ENCODE measurements around the gene XPR1. TPM values are rescaled to one million over a fixed set of nuclear protein-coding genes. Genes with fewer than 3 reads are reported as not detected.

Gene XPR1
- total RNA-seq, 1 donor from 2014 or later = 71.8 TPM

DNA sequence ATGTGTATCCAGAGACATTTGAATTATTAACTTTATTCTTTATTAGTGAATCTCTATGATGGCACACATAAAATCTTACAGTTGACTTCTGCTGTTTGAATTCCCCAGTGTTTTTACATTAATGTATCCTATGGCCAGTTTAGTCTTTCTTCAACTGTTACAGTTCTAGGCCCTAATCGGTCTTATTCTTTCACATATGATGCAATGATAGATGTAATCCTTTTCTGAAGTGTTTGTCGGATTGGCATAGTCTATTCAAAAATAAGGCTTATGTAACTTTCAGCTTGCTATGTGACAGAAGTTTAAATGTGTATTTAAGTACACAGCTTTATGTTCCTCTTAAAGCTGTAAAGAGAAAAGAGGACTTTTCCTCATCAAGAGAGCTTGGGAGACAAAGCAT is 254.5 kb downstream of the XPR1 start:
- TF ChIP-seq, protein P1, sequence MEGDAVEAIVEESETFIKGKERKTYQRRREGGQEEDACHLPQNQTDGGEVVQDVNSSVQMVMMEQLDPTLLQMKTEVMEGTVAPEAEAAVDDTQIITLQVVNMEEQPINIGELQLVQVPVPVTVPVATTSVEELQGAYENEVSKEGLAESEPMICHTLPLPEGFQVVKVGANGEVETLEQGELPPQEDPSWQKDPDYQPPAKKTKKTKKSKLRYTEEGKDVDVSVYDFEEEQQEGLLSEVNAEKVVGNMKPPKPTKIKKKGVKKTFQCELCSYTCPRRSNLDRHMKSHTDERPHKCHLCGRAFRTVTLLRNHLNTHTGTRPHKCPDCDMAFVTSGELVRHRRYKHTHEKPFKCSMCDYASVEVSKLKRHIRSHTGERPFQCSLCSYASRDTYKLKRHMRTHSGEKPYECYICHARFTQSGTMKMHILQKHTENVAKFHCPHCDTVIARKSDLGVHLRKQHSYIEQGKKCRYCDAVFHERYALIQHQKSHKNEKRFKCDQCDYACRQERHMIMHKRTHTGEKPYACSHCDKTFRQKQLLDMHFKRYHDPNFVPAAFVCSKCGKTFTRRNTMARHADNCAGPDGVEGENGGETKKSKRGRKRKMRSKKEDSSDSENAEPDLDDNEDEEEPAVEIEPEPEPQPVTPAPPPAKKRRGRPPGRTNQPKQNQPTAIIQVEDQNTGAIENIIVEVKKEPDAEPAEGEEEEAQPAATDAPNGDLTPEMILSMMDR (IDR thresholded peaks at IDR 0.05; ENCODE audit: unreplicated experiment) = no peak
- Mint-ChIP-seq H3K36me3 (ENCODE audit: low read depth, unreplicated experiment) (peaks cover 3% of the 10 kb centered on the region), H3K27ac (ENCODE audit: unreplicated experiment) (no peak overlapping the region), H3K9me3 (ENCODE audit: unreplicated experiment) (no peaks in the 10 kb centered on the region), H3K27me3 (ENCODE audit: unreplicated experiment) (no peaks in the 10 kb centered on the region), H3K4me1 (ENCODE audit: unreplicated experiment) (peaks cover 6% of the 10 kb centered on the region), H3K4me3 (ENCODE audit: unreplicated experiment) (no peak overlapping the region)
- DNase-seq (ENCODE audit: low spot score) = no peak

DNA sequence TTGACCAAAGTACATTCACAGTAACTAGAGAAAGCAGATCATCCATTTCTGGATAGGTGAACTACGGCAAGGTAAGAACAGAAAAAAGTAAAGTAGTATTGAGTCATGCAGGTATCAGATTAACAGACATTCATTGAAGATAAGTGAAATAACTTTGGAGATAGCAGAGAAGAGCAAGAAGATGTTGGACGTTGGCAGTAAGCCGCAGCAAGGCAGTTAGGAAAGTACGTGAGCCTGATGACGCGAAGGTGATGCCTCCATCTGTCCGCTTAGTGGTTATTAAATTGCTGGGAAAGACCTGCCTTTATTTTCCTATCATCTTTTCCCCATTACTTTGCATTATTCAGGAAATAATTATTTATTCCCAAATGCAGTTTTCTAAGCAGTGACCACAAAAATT is 256.0 kb downstream of the XPR1 start:
- Mint-ChIP-seq H3K36me3 (ENCODE audit: low read depth, unreplicated experiment) (peaks cover 3% of the 10 kb centered on the region), H3K27ac (ENCODE audit: unreplicated experiment) (no peak overlapping the region), H3K4me1 (ENCODE audit: unreplicated experiment) (peaks cover 6% of the 10 kb centered on the region), H3K27me3 (ENCODE audit: unreplicated experiment) (no peaks in the 10 kb centered on the region), H3K4me3 (ENCODE audit: unreplicated experiment) (no peak overlapping the region), H3K9me3 (ENCODE audit: unreplicated experiment) (no peaks in the 10 kb centered on the region)
- TF ChIP-seq, protein P1 (IDR thresholded peaks at IDR 0.05; ENCODE audit: unreplicated experiment) = no peak
- no peak for DNase-seq (ENCODE audit: low spot score)

DNA sequence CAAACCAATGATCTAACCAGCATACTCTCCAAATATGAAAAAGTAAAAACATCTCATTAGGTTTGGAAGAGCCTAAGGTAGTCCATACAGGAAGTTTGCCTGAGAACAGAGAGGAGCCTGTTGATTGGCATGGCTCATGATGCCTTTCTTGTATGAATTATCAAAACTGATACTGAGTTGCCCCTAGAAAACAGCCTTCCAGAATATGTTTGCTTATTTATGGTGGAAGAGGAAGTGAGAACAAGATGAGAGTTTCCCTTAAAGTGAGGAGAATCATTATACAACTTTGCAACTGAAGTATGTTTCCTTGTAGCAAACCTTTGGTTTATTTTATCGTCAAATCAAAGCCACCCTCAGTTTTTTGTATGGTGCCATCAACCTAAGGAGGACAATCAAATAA is 257.0 kb downstream of the XPR1 start:
- TF ChIP-seq, protein P1 (IDR thresholded peaks at IDR 0.05; ENCODE audit: unreplicated experiment) = no peak
- Mint-ChIP-seq H3K9me3 (ENCODE audit: unreplicated experiment) (no peaks in the 10 kb centered on the region), H3K4me3 (ENCODE audit: unreplicated experiment) (no peak overlapping the region), H3K36me3 (ENCODE audit: low read depth, unreplicated experiment) (peaks cover under 1% of the 10 kb centered on the region), H3K4me1 (ENCODE audit: unreplicated experiment) (peaks cover 10% of the 10 kb centered on the region), H3K27ac (ENCODE audit: unreplicated experiment) (no peak overlapping the region), H3K27me3 (ENCODE audit: unreplicated experiment) (no peaks in the 10 kb centered on the region)
- no peak for DNase-seq (ENCODE audit: low spot score)

DNA sequence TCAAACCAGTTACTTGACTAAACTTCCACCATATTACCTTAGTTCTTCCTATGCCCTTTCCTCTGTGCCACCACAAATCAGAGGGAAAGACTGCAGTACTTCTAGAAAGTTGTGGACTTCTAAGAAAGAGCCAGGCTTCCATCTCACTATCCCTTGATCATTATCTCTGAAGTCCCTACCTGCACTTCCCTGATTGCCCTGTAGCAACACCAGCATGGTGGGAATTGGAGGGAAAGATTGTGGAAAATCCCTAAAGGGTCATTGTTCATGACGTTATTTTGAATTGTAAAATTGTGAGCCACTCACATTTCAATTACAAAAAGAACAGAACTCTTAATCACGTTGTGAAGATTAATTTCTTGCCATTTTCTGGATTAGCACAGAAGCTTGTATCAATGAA is 257.5 kb downstream of the XPR1 start:
- Mint-ChIP-seq H3K4me1 (ENCODE audit: unreplicated experiment) (peaks cover 10% of the 10 kb centered on the region), H3K36me3 (ENCODE audit: low read depth, unreplicated experiment) (peaks cover 3% of the 10 kb centered on the region), H3K27ac (ENCODE audit: unreplicated experiment) (no peak overlapping the region), H3K27me3 (ENCODE audit: unreplicated experiment) (no peaks in the 10 kb centered on the region), H3K9me3 (ENCODE audit: unreplicated experiment) (no peaks in the 10 kb centered on the region), H3K4me3 (ENCODE audit: unreplicated experiment) (no peak overlapping the region)
- no peak for DNase-seq (ENCODE audit: low spot score)
- TF ChIP-seq, protein P1 (IDR thresholded peaks at IDR 0.05; ENCODE audit: unreplicated experiment) = no peak

DNA sequence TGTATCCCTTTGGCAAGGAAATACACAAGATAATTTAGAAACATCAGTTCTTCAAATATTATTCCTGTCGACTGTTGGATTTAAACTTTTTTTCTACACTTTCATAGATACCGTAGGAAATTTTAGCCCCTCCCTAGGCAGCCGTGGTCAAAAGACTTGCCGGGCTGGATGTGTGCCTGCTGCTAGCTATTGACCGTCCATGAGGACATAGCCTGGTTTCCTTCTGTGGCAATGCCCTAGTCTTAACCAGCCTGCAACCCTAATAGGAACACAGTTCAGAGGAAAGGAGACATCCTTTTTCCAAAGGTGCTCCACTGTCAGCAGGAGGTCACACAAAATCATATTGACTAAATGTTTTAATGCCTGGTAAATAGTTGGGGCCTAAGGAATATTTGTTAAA is 260.4 kb downstream of the XPR1 start:
- TF ChIP-seq, protein P1 (IDR thresholded peaks at IDR 0.05; ENCODE audit: unreplicated experiment) = no peak
- Mint-ChIP-seq H3K4me3 (ENCODE audit: unreplicated experiment) (no peak overlapping the region), H3K4me1 (ENCODE audit: unreplicated experiment) (peaks cover 13% of the 10 kb centered on the region), H3K27ac (ENCODE audit: unreplicated experiment) (no peak overlapping the region), H3K9me3 (ENCODE audit: unreplicated experiment) (no peaks in the 10 kb centered on the region), H3K36me3 (ENCODE audit: low read depth, unreplicated experiment) (peaks cover 22% of the 10 kb centered on the region), H3K27me3 (ENCODE audit: unreplicated experiment) (peaks cover 2% of the 10 kb centered on the region)
- DNase-seq (ENCODE audit: low spot score) = no peak

Data from endothelial cell (in vitro differentiated cells).